Measurements from ENCODE around the gene RASAL2. TPM values are rescaled to one million over a fixed set of nuclear protein-coding genes. Genes with fewer than 3 reads are reported as not detected.

The RASAL2 gene
- total and polyA plus RNA-seq, 9 of the 15 experiments (the other 6 are each of a cell fraction or from before 2014, with no cell fraction given), result 0.13 to 1.0 (median 0.62) TPM

DNA sequence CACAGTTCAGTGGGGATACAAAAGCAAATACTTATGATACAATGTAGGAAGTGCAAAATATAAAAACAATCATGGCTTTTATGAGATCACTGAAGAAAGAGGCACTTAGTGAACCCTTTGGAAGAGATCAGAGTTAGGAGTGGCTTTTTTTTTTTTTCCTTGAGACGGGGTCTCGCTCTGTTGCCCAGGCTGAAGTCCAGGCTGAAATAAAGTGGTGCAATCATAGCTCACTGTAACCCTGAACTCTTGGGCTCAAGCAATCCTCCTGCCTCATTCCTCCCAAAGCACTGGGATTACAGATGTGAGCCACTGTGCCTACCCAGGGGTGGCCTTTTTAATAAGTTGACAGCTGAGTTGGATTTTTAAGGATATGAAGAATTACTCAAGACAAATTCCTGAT lies 17.3 kb upstream of the RASAL2 start (continued):
- TF ChIP-seq, protein P1, sequence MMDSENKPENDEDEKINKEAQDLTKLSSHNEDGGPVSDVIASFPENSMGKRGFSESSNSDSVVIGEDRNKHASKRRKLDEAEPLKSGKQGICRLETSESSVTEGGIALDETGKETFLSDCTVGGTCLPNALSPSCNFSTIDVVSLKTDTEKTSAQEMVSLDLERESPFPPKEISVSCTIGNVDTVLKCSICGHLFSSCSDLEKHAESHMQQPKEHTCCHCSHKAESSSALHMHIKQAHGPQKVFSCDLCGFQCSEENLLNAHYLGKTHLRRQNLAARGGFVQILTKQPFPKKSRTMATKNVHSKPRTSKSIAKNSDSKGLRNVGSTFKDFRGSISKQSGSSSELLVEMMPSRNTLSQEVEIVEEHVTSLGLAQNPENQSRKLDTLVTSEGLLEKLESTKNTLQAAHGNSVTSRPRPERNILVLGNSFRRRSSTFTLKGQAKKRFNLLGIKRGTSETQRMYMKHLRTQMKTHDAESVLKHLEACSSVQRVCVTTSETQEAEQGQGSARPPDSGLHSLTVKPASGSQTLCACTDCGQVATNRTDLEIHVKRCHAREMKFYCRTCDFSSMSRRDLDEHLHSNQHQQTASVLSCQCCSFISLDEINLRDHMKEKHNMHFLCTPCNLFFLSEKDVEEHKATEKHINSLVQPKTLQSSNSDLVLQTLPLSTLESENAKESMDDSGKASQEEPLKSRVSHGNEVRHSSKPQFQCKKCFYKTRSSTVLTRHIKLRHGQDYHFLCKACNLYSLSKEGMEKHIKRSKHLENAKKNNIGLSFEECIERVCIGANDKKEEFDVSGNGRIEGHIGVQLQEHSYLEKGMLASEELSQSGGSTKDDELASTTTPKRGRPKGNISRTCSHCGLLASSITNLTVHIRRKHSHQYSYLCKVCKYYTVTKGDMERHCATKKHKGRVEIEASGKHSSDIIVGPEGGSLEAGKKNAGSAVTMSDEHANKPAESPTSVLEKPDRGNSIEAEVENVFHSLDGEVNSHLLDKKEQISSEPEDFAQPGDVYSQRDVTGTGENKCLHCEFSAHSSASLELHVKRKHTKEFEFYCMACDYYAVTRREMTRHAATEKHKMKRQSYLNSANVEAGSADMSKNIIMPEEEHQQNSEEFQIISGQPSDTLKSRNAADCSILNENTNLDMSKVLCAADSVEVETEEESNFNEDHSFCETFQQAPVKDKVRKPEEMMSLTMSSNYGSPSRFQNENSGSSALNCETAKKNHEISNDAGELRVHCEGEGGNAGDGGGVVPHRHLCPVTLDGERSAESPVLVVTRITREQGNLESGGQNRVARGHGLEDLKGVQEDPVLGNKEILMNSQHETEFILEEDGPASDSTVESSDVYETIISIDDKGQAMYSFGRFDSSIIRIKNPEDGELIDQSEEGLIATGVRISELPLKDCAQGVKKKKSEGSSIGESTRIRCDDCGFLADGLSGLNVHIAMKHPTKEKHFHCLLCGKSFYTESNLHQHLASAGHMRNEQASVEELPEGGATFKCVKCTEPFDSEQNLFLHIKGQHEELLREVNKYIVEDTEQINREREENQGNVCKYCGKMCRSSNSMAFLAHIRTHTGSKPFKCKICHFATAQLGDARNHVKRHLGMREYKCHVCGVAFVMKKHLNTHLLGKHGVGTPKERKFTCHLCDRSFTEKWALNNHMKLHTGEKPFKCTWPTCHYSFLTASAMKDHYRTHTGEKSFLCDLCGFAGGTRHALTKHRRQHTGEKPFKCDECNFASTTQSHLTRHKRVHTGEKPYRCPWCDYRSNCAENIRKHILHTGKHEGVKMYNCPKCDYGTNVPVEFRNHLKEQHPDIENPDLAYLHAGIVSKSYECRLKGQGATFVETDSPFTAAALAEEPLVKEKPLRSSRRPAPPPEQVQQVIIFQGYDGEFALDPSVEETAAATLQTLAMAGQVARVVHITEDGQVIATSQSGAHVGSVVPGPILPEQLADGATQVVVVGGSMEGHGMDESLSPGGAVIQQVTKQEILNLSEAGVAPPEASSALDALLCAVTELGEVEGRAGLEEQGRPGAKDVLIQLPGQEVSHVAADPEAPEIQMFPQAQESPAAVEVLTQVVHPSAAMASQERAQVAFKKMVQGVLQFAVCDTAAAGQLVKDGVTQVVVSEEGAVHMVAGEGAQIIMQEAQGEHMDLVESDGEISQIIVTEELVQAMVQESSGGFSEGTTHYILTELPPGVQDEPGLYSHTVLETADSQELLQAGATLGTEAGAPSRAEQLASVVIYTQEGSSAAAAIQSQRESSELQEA (IDR thresholded peaks at IDR 0.05; ENCODE audit: low read depth), result no peak
- TF ChIP-seq CBFA2T2 (conservative IDR thresholded peaks at IDR 0.05), result no peak
- TF ChIP-seq TOE1 (IDR thresholded peaks at IDR 0.05; ENCODE audit: borderline replicate concordance), result no peak
- no peak for TF ChIP-seq TOE1 (CRISPR knock-in tag; IDR thresholded peaks at IDR 0.05; ENCODE audit: borderline replicate concordance, low read depth)
- no peak for TF ChIP-seq ZNF785 (CRISPR knock-in tag; IDR thresholded peaks at IDR 0.05)
- TF ChIP-seq, protein P2, sequence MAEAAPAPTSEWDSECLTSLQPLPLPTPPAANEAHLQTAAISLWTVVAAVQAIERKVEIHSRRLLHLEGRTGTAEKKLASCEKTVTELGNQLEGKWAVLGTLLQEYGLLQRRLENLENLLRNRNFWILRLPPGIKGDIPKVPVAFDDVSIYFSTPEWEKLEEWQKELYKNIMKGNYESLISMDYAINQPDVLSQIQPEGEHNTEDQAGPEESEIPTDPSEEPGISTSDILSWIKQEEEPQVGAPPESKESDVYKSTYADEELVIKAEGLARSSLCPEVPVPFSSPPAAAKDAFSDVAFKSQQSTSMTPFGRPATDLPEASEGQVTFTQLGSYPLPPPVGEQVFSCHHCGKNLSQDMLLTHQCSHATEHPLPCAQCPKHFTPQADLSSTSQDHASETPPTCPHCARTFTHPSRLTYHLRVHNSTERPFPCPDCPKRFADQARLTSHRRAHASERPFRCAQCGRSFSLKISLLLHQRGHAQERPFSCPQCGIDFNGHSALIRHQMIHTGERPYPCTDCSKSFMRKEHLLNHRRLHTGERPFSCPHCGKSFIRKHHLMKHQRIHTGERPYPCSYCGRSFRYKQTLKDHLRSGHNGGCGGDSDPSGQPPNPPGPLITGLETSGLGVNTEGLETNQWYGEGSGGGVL (CRISPR knock-in tag; IDR thresholded peaks at IDR 0.05), result no peak

Data from K562 (cell line).